Activated naive CD8-positive, alpha-beta T cell (primary cell): ENCODE measurements around the gene THOP1.

Source experiments
- H3K27ac Mint-ChIP-seq: one replicate; pipeline ENCODE4 v1.8.0; 2021; ENCODE audit warnings: mixed read lengths
- H3K27me3 Mint-ChIP-seq: one replicate; pipeline ENCODE4 v1.8.0; 2021; ENCODE audit warnings: mixed read lengths
- H3K36me3 Mint-ChIP-seq: one replicate; pipeline ENCODE4 v1.8.0; 2021; ENCODE audit warnings: mixed read lengths
- H3K4me1 Mint-ChIP-seq: one replicate; pipeline ENCODE4 v1.8.0; 2021; ENCODE audit warnings: low read depth, mixed read lengths
- H3K4me3 Mint-ChIP-seq: one replicate; pipeline ENCODE4 v1.8.0; 2021; ENCODE audit warnings: mild to moderate bottlenecking, mixed read lengths
- H3K9me3 Mint-ChIP-seq: one replicate; pipeline ENCODE4 v1.8.0; 2021; ENCODE audit warnings: low read depth, mixed read lengths

THOP1 gene

DNA sequence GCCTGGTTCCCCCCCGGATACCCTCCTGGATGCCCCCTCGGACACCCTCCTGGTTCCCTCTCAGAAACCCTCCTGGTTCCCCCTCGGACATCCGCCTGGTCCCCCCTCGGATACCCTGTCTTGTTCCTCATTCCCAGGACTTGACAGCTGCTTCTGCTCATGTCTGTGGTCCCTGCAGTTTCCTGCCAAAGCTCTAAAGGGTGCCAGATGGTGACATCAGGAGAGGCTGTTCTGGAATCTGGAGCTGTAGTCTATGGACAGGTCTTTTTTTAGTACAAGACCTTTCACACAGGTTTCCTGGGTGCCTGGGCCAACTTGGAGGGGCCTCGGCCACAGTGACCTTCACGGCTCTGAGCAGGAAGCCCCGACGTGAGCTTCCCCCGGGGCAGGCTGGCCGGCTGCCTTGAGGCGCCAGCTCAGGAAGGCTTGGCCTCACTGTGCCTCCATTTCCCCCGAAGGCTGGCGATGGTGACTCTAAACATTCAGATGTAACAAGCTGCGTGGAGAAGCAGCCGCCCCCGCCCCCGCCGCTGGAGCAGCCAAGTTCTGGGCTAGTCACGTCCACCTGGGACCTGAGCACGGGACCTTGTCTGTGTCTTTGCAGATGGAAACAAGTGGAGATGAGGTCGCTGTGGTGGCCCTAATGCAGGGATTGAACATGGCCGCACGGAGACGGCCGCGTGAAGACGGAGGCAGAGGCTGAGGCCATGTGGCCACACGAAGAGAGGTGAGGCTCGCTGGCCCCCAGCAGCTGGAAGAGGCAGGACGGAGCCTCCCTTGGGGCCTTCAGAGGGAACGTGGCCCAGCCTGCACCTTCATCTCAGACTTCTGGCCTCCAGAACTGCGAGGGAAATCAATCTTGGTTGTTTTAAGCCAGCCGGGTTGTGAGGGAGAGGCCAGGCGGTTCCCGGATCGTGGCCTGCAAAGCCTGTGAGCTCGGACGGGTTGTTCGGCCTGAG, 15.0 kb upstream of the THOP1 start:
- H3K4me3 Mint-ChIP-seq, result no peak overlapping the region
- H3K9me3 Mint-ChIP-seq, result no peaks in the 10 kb centered on the region

DNA sequence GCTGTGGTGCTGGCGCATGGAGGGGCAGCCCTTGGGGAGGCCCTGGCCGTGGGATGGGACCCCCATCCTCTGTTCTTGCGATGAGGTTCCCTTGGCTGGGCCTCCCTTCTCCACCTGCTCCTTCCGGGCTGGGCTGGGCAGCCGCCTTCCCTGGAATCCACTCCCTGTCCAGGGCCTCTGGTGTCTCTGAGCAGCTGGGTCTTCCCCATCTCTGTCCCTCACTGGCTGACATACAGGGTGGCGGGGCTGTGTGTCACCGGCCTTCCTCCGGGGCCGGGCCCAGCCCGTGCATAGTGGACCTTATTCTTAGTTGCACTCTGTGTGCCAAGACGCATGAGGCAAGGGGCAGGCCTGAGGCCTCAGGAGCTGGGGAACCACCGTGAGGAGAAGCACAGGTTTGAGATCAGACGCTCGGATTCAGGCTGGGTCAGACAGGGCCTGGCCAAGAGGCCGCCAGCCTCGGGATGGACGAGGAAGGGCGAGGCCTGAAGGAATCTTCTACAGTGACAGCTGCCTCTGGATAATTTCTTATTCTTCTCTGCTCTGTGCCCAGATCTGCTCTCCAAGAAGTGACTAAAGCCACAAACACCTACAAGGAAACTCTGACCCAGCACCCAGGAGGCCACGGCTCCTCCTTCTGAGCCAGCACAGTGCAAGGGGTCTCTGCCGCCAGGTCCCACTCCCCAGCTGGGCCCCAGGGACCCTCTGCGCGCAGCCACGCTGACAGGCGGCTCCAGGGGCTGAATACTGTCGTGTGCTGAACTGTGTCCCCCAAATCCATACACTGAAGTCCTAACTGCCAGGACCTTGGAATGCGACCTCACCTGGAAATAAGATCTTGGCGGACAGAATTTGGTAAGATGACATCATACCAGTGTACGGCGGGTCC, 13.3 kb upstream of the THOP1 start:
- H3K27ac Mint-ChIP-seq, result no peak overlapping the region
- peaks cover 2% of the 10 kb centered on the region for H3K36me3 Mint-ChIP-seq

More for the DNA sequence above, 15.0 kb upstream of the THOP1 start:
- no peak overlapping the region for H3K27ac Mint-ChIP-seq
- H3K36me3 Mint-ChIP-seq, result no peaks in the 10 kb centered on the region
- no peaks in the 10 kb centered on the region for H3K27me3 Mint-ChIP-seq
- peaks cover 13% of the 10 kb centered on the region for H3K4me1 Mint-ChIP-seq

GRCh38 chr19:2774083-2774679, 11.1 kb upstream of the THOP1 start:
- Mint-ChIP-seq H3K4me1 (peaks cover 28% of the 10 kb centered on the region), H3K27ac (no peak overlapping the region), H3K4me3 (peak overlapping the region; percentile 59), H3K36me3 (peaks cover 2% of the 10 kb centered on the region), H3K27me3 (no peaks in the 10 kb centered on the region), H3K9me3 (no peaks in the 10 kb centered on the region)

More for the DNA sequence above, 13.3 kb upstream of the THOP1 start:
- no peaks in the 10 kb centered on the region for H3K27me3 Mint-ChIP-seq
- no peak overlapping the region for H3K4me3 Mint-ChIP-seq
- peaks cover 26% of the 10 kb centered on the region for H3K4me1 Mint-ChIP-seq
- no peaks in the 10 kb centered on the region for H3K9me3 Mint-ChIP-seq

DNA sequence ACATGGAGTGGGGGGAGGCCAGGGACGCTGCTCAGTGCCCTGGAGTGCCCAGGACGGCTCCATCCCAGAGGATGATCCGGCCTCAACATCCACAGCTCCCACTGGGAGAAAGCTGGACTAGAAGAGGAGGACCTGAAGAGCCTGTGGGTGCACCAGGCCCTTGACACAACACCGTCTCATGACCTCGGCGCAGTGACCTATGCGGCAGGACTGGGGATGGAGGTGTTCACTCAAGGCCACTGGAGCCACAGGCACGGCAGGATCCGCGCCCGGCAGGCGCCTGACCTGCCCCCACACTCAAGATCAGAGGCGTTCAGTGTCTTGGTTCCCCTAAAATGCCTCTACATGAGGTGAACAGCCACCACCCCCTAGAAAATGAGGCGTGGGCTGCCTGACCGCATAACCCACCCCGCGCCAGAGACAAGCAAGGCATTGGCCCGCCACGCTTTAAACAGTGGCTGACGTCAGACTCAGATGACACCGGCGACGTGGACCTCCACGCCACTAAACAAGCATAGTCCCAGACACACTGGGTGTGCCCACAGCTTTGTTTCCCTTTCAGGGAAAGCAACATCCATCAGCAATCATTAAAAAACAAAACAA, 10.2 kb upstream of the THOP1 start:
- H3K27ac Mint-ChIP-seq, result peak overlapping the region; percentile 84
- H3K36me3 Mint-ChIP-seq, result peaks cover 2% of the 10 kb centered on the region
- H3K27me3 Mint-ChIP-seq, result no peaks in the 10 kb centered on the region
- peaks cover 30% of the 10 kb centered on the region for H3K4me1 Mint-ChIP-seq
- H3K9me3 Mint-ChIP-seq, result no peaks in the 10 kb centered on the region
- peak overlapping the region; percentile 84 for H3K4me3 Mint-ChIP-seq

DNA sequence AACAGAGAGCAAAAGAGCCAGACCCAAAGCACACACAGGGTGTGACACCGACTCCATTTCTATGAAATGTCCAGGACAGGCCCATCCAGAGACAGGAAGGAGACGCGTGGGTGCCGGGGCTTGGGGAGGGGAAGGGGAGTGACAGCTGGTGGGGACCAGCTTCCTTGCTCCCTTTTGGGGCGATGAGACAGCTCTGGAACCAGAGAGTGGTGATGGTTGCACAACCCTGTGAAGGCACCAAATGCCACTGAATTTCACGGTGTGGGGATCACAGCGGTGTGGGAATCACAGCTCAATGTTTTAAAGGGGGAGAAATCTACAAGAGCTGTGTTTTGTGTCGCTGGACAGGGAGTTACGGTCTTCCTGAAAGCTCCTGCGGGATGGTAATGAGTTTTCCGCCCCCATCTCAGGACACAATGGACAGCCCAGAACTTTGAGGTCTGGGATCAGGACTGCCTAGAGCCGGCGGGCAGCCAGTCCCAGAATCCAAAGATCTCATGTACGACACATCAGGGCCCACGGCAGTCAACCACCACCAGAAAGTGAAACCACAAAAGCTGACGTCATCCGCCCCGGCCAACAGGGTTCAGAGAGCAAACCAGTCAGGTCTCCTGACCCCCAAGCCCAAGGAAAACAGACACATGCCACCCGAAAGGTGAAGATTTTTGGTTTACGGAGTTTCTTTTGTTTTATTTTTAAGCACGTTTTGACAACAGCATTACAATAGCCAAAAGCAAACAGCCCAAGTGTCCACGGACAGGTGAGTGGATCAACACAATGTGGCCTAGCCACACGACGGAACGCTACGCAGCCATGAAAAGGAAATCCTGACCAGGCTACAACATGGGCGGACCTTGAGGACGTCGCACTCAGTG, 9.5 kb upstream of the THOP1 start:
- H3K27me3 Mint-ChIP-seq, result no peaks in the 10 kb centered on the region
- peak overlapping the region; percentile 84 for H3K4me3 Mint-ChIP-seq
- no peaks in the 10 kb centered on the region for H3K9me3 Mint-ChIP-seq
- H3K4me1 Mint-ChIP-seq, result peaks cover 35% of the 10 kb centered on the region
- H3K36me3 Mint-ChIP-seq, result peaks cover 2% of the 10 kb centered on the region
- H3K27ac Mint-ChIP-seq, result peak overlapping the region; percentile 91

DNA sequence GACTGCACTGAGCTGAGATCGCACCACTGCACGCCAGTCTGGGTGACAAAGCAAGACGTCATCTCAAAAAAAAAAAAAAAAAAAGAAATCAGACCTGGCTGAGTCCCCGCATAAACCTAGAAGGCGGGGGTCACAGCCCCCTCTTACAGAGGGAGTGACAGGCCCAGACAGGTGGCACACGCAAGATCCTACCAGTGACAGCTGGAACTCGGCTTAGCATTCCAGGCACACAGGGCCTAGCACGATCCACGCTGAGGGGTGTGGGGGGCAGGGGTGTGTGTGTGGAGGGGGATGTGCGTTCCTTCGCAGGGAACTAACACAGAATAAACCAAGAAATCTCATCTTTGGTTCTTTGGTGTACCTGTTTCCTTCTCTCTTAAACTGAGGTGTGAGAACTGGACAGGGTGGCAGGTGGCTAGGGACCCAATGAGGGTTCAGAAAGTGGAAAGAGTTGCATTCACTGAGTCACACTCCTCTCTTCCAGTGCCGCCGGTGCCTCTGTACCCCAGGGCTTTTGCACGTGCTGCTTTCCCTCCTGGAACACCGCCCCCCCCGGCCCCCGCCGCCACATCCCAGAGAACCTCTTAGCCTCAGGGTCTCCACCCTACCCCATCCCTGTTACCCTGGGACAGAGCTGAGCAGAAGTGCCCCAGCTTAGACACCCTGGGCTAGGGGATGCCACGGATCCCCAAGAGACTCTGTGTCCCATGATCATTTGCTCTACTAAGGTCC, 7.2 kb upstream of the THOP1 start:
- Mint-ChIP-seq H3K27me3 (no peaks in the 10 kb centered on the region), H3K4me1 (peaks cover 45% of the 10 kb centered on the region), H3K36me3 (peaks cover 2% of the 10 kb centered on the region), H3K4me3 (peak overlapping the region; percentile 20), H3K9me3 (no peaks in the 10 kb centered on the region), H3K27ac (no peak overlapping the region)

GRCh38 chr19:2779121-2779740, 6.1 kb upstream of the THOP1 start:
- H3K4me1 Mint-ChIP-seq, result peaks cover 55% of the 10 kb centered on the region
- no peaks in the 10 kb centered on the region for H3K9me3 Mint-ChIP-seq

GRCh38 chr19:2780284-2780683, 5.0 kb upstream of the THOP1 start:
- peaks cover 55% of the 10 kb centered on the region for H3K4me1 Mint-ChIP-seq
- peak overlapping the region; percentile 6 for H3K4me3 Mint-ChIP-seq
- no peaks in the 10 kb centered on the region for H3K27me3 Mint-ChIP-seq
- H3K27ac Mint-ChIP-seq, result no peak overlapping the region
- H3K9me3 Mint-ChIP-seq, result no peaks in the 10 kb centered on the region
- H3K36me3 Mint-ChIP-seq, result peaks cover 2% of the 10 kb centered on the region

More at GRCh38 chr19:2779121-2779740, 6.1 kb upstream of the THOP1 start:
- H3K36me3 Mint-ChIP-seq, result peaks cover 2% of the 10 kb centered on the region
- no peak overlapping the region for H3K27ac Mint-ChIP-seq
- no peak overlapping the region for H3K4me3 Mint-ChIP-seq
- no peaks in the 10 kb centered on the region for H3K27me3 Mint-ChIP-seq

GRCh38 chr19:2782329-2782935, 2.9 kb upstream of the THOP1 start:
- no peaks in the 10 kb centered on the region for H3K27me3 Mint-ChIP-seq
- peaks cover 52% of the 10 kb centered on the region for H3K4me1 Mint-ChIP-seq
- no peaks in the 10 kb centered on the region for H3K36me3 Mint-ChIP-seq
- H3K9me3 Mint-ChIP-seq, result no peaks in the 10 kb centered on the region
- peak overlapping the region; percentile 94 for H3K4me3 Mint-ChIP-seq
- H3K27ac Mint-ChIP-seq, result peak overlapping the region; percentile 88

- H3K36me3 Mint-ChIP-seq, result no peaks in the 10 kb centered on the region
- no peaks in the 10 kb centered on the region for H3K9me3 Mint-ChIP-seq
- peak within 1 kb of the TSS; percentile 99 for H3K27ac Mint-ChIP-seq
- H3K4me3 Mint-ChIP-seq, result peak within 1 kb of the TSS; percentile 94
- no peaks in the 10 kb centered on the region for H3K27me3 Mint-ChIP-seq
- H3K4me1 Mint-ChIP-seq, result peaks cover 52% of the 10 kb centered on the region
These were observed 2.1 kb upstream of the THOP1 start, which contains the start of gene SGTA for GRCh38 chr19:2782936-2783780. Gene SGTA, minus strand, starts transcription at chr19:2783273. Its CDS starts 14,205 bp downstream, at chr19:2769068.

- no peaks in the 10 kb centered on the region for H3K36me3 Mint-ChIP-seq
- H3K4me1 Mint-ChIP-seq, result peaks cover 50% of the 10 kb centered on the region
- H3K27ac Mint-ChIP-seq, result peak overlapping the region; percentile 99
- peak overlapping the region; percentile 94 for H3K4me3 Mint-ChIP-seq
- H3K9me3 Mint-ChIP-seq, result no peaks in the 10 kb centered on the region
- no peaks in the 10 kb centered on the region for H3K27me3 Mint-ChIP-seq
These were observed 1.5 kb upstream of the THOP1 start for GRCh38 chr19:2783781-2784145.

- no peak overlapping the region for H3K27ac Mint-ChIP-seq
- H3K36me3 Mint-ChIP-seq, result no peaks in the 10 kb centered on the region
- H3K9me3 Mint-ChIP-seq, result no peaks in the 10 kb centered on the region
- peak overlapping the region; percentile 95 for H3K4me3 Mint-ChIP-seq
- peaks cover 38% of the 10 kb centered on the region for H3K4me1 Mint-ChIP-seq
- no peaks in the 10 kb centered on the region for H3K27me3 Mint-ChIP-seq
These were observed 1.8 kb downstream of the THOP1 start for GRCh38 chr19:2787115-2787514.
